Epithelial cell of proximal tubule (primary cell): ENCODE data around the gene RPP25. TPM values are rescaled to one million over a fixed set of nuclear protein-coding genes. Genes with fewer than 3 reads are reported as not detected.
A peak's percentile ranks its signal among the peaks of the same experiment; 100 is the strongest.

ENCODE experiments used
- DNase-seq: peaks from one replicate; pipeline ENCODE4 v3.0.0-alpha.2; 2011; ENCODE audit warnings: low read depth
- H3K4me3 ChIP-seq: 2 replicates; pipeline ENCODE4 v1.5.1; 2011; ENCODE audit warnings: low read depth, mild to moderate bottlenecking, low read length
- CTCF ChIP-seq: conservative IDR thresholded peaks from 2 replicates; pipeline ENCODE4 v1.5.1; 2012; ENCODE audit warnings: low read depth, mild to moderate bottlenecking, low read length
- total RNA-seq: library from RNA; depleted of rRNA; stranded (reverse); fragments of >200 nt; gene quantifications from 2 replicates; pipeline ENCODE4 v1.2.3, GENCODE V29; 2015

RPP25 gene
- total RNA-seq = 6.1 and 9.0 TPM in 2 replicates

GRCh38 chr15:74956648-74957475, at the start of gene RPP25:
RPP25 (minus strand) TSS chr15:74956772; CDS start chr15:74956583, 189 bp downstream.
- peak within 1 kb of the TSS; percentile 64 for H3K4me3 ChIP-seq
- no peak for TF ChIP-seq CTCF
- no peak for DNase-seq

GRCh38 chr15:75002398-75002797, 45.8 kb upstream of the RPP25 start:
- TF ChIP-seq CTCF = no peak
- no peak overlapping the region for H3K4me3 ChIP-seq
- no peak for DNase-seq

GRCh38 chr15:75001310-75001709, 44.7 kb upstream of the RPP25 start:
- H3K4me3 ChIP-seq = no peak overlapping the region
- DNase-seq = no peak
- no peak for TF ChIP-seq CTCF

- no peak for DNase-seq
- no peak for TF ChIP-seq CTCF
- no peak overlapping the region for H3K4me3 ChIP-seq
These were observed 41.0 kb upstream of the RPP25 start for GRCh38 chr15:74997543-74997942.

- TF ChIP-seq CTCF = no peak
- no peak for DNase-seq
These were observed 40.6 kb upstream of the RPP25 start for GRCh38 chr15:74997141-74997540.

GRCh38 chr15:74995779-74996765, 39.5 kb upstream of the RPP25 start:
- DNase-seq = no peak
- H3K4me3 ChIP-seq = peak overlapping the region; percentile 77
- no peak for TF ChIP-seq CTCF

More at GRCh38 chr15:74997141-74997540, 40.6 kb upstream of the RPP25 start:
- no peak overlapping the region for H3K4me3 ChIP-seq
